Hematopoietic multipotent progenitor cell treated with erythropoietin and hydrocortisone succinate and interleukin-3 and kit ligand, for 15 days (in vitro differentiated cells): ENCODE measurements around the gene ZNF362.

Experiments
- DNase-seq: peaks from one replicate; pipeline ENCODE4 v3.0.0-alpha.2; 2015; ENCODE audit warnings: low spot score

Gene ZNF362

DNA sequence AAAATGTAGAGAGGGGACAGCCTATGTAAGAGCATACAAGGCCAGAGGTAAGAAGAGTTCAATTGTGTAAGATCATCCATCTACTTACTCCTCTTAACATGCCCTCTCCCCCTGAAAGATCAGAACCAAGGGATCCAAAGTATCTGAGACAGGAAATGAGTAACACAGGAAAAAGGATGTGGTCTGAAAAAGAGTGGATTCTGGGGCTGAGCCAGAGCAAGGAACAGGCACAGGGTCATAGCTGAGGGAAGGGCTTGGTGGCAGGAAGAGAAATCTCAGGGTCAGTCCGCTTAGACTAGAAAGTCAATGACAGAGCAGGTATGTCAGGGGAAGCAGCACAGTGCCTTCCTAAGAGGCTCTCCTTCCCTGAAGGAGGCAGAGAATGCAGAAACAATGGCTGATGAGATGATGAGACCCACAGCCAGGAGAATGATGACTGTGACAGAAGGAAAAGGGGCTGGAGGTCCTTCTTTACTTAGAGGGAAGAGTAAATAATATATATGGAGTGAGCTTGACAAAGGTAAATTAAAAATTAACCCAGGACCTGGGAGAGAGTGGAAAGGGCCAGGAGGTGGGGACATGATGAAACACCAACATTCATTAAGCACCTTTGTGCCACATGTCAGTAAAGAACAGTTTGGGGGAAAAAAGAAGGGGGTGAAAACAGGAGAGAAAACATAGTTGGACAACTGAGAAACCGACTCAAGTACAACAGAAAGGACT, 90.8 kb downstream of the ZNF362 start:
- DNase-seq = no peak

DNA sequence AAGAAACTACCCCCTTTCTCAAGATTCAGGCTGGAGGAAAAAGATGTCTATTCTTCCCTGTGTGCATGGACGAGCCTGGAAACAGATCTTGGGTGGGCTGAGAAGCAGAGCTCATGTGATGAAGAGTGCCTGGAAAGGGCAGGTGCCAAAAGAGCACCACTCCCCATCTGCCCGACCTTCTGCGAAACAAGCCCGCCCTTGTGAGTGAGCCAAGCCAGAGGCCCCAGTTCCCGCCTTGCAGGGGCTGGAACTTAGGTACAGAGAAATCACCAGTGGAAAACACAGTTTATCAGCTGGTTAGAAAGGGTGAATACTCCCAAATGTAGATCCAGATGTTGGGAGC, 91.3 kb downstream of the ZNF362 start:
- DNase-seq = peak; percentile 50

- no peak for DNase-seq
These were observed 91.9 kb downstream of the ZNF362 start for GRCh38 chr1:33348194-33348593.

DNA sequence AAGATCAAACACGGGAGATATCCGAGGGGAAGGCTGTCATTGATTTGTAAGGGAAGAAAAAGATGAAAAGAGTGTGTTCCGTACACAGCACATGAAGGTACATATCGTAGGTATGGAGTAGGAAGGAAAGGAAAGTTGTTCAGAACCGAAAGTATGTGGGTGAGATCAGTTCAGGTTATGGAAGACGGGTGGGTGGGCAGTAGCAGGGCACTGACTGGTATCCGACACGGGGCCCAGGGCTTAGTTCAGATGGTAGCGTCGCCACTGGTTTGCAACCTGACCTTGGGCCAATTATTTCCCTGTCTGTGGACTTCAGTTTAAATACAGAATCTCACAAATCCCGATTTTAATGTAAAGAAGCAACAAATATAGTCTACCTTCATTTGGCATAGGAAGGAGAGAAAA, 92.4 kb downstream of the ZNF362 start:
- DNase-seq = peak; percentile 12

DNA sequence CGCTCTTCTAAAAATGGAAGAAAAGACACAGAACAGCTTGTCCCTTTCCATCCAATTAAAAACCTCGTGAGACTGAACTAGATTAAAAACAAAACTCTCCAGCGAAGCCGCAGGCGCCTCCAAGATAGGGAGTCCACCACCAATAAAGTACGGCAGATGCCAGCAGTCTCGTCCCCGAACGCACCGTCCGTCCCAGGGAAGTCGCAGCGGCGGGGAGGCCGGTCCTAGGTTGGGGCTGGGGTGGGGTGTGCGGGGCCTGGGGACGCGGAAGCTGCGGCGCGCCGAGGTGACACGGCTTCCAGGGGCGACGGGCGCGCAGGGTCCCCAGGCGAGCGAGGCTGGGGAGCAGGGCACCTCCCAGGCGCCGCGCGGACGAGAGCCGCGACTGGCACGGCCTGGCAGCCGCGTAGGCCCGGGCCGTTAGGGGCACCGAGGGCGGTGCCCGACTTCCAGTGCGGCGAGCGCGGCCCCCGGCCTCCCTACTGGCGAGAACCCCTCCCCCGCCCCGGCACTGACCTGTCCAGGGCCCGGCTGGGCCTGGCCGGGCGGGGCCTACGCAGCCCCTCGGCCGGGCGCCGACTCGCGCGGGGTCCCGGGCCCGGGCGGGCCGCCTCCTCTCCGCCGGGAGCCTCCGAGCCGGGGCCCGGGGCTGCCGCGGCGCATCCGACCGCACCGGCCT, 92.9 kb downstream of the ZNF362 start:
- DNase-seq = peak; percentile 40

- peak; percentile 77 for DNase-seq
These were observed 93.7 kb downstream of the ZNF362 start for GRCh38 chr1:33349778-33350610.
